ENCODE results near the gene ZNF407. TPM values are rescaled to one million over a fixed set of nuclear protein-coding genes. Genes with fewer than 3 reads are reported as not detected.

The ZNF407 gene
- total RNA-seq, 1 donor from 2014 or later: 13.2 TPM

GRCh38 chr18:74610051-74610615 lies 12.5 kb downstream of the ZNF407 start:
- Mint-ChIP-seq H3K27ac (ENCODE audit: unreplicated experiment) (no peak overlapping the region), H3K4me1 (peaks cover 6% of the 10 kb centered on the region), H3K36me3 (ENCODE audit: low read depth) (no peaks in the 10 kb centered on the region), H3K4me3 (no peak overlapping the region), H3K9me3 (no peaks in the 10 kb centered on the region), H3K27me3 (ENCODE audit: low read depth) (no peaks in the 10 kb centered on the region)
- no peak for DNase-seq (ENCODE audit: low read depth, low spot score)
- no peak for TF ChIP-seq CTCF (conservative IDR thresholded peaks at IDR 0.05)

- DNase-seq (ENCODE audit: low read depth, low spot score): no peak
- H3K4me1 Mint-ChIP-seq: peaks cover 6% of the 10 kb centered on the region
- H3K4me3 Mint-ChIP-seq: no peak overlapping the region
- no peaks in the 10 kb centered on the region for H3K9me3 Mint-ChIP-seq
- H3K27ac Mint-ChIP-seq (ENCODE audit: unreplicated experiment): no peak overlapping the region
- H3K36me3 Mint-ChIP-seq (ENCODE audit: low read depth): no peaks in the 10 kb centered on the region
- TF ChIP-seq CTCF (conservative IDR thresholded peaks at IDR 0.05): no peak
- no peaks in the 10 kb centered on the region for H3K27me3 Mint-ChIP-seq (ENCODE audit: low read depth)
These were observed 13.2 kb downstream of the ZNF407 start for GRCh38 chr18:74610860-74611259.

GRCh38 chr18:74611765-74612164 lies 14.1 kb downstream of the ZNF407 start:
- no peaks in the 10 kb centered on the region for H3K27me3 Mint-ChIP-seq (ENCODE audit: low read depth)
- TF ChIP-seq CTCF (conservative IDR thresholded peaks at IDR 0.05): no peak
- no peaks in the 10 kb centered on the region for H3K36me3 Mint-ChIP-seq (ENCODE audit: low read depth)
- no peaks in the 10 kb centered on the region for H3K9me3 Mint-ChIP-seq
- peaks cover 6% of the 10 kb centered on the region for H3K4me1 Mint-ChIP-seq
- H3K4me3 Mint-ChIP-seq: no peak overlapping the region
- no peak for DNase-seq (ENCODE audit: low read depth, low spot score)
- H3K27ac Mint-ChIP-seq (ENCODE audit: unreplicated experiment): no peak overlapping the region

GRCh38 chr18:74613381-74613780 lies 15.7 kb downstream of the ZNF407 start:
- Mint-ChIP-seq H3K27ac (ENCODE audit: unreplicated experiment) (no peak overlapping the region), H3K9me3 (no peaks in the 10 kb centered on the region), H3K4me1 (peaks cover 6% of the 10 kb centered on the region), H3K4me3 (no peak overlapping the region), H3K27me3 (ENCODE audit: low read depth) (no peaks in the 10 kb centered on the region), H3K36me3 (ENCODE audit: low read depth) (no peaks in the 10 kb centered on the region)
- DNase-seq (ENCODE audit: low read depth, low spot score): no peak
- TF ChIP-seq CTCF (conservative IDR thresholded peaks at IDR 0.05): no peak

GRCh38 chr18:74616494-74616893 lies 18.8 kb downstream of the ZNF407 start:
- no peak for TF ChIP-seq CTCF (conservative IDR thresholded peaks at IDR 0.05)
- H3K9me3 Mint-ChIP-seq: no peaks in the 10 kb centered on the region
- H3K36me3 Mint-ChIP-seq (ENCODE audit: low read depth): no peaks in the 10 kb centered on the region
- no peak for DNase-seq (ENCODE audit: low read depth, low spot score)
- no peaks in the 10 kb centered on the region for H3K27me3 Mint-ChIP-seq (ENCODE audit: low read depth)
- H3K4me1 Mint-ChIP-seq: peaks cover 6% of the 10 kb centered on the region
- H3K4me3 Mint-ChIP-seq: no peak overlapping the region
- H3K27ac Mint-ChIP-seq (ENCODE audit: unreplicated experiment): no peak overlapping the region

All from neural crest cell (in vitro differentiated cells).